CD4-positive, alpha-beta T cell (primary cell): Measurements from ENCODE around the gene RRM2. TPM values are rescaled to one million over a fixed set of nuclear protein-coding genes. Genes with fewer than 3 reads are reported as not detected.
A peak's percentile ranks its signal among the peaks of the same experiment; 100 is the strongest.

Experiments used
- ATAC-seq: fragments of 200-7000 bp; cut with Tn5 transposase; one replicate; pipeline ENCODE4 v1.10.0; 2022; ENCODE audit warnings: mild to moderate bottlenecking; ENCODE audit not compliant: poor library complexity
- CTCF ChIA-PET: fragments of 350-600 bp; sonication (Branson Sonifier 250); formaldehyde crosslinking; loops from one replicate; lab custom pipeline; 2021; ENCODE audit warnings: antibody characterized with exemption, inconsistent platforms; lab: Charles Lee
- POLR2A ChIA-PET: fragments of 350-600 bp; sonication (Branson Sonifier 250); formaldehyde crosslinking; loops from one replicate; lab custom pipeline; 2021; ENCODE audit warnings: antibody characterized with exemption, inconsistent platforms; lab: Charles Lee
- DNase-seq, 14 experiments: peaks; one replicate each; pipeline ENCODE4 v3.0.0-alpha.2; 2013 to 2020; ENCODE audit warnings: mixed read lengths in 2 of 14
- H3K27ac ChIP-seq, 2 donors: one replicate each; pipeline versions ENCODE4 v1.5.1 to v1.7.0; 2013; ENCODE audit warnings: low read length in 2 of 2, low read depth in 1 of 2, mild to moderate bottlenecking in 1 of 2
- H3K27me3 ChIP-seq, 2 experiments: 1 replicate in 1 of 2; 2 replicates in 1 of 2; pipeline versions ENCODE4 v1.6.1 to v1.7.0; 2013; ENCODE audit warnings: low read length in 2 of 2, control low read depth in 1 of 2, mild to moderate bottlenecking in 1 of 2, moderate library complexity in 1 of 2; ENCODE audit not compliant: insufficient read depth in 2 of 2, control insufficient read depth in 1 of 2
- H3K36me3 ChIP-seq: one replicate; pipeline ENCODE4 v1.6.1; 2013; ENCODE audit warnings: low read length, control low read depth; ENCODE audit not compliant: insufficient read depth
- H3K4me1 ChIP-seq: one replicate; pipeline ENCODE4 v1.6.1; 2013; ENCODE audit warnings: low read length, control low read depth; ENCODE audit not compliant: insufficient read depth
- H3K4me3 ChIP-seq: one replicate; pipeline ENCODE4 v1.5.1; 2013; ENCODE audit warnings: mild to moderate bottlenecking, low read length, moderate library complexity
- H3K9me3 ChIP-seq, 2 experiments: 1 replicate in 1 of 2; 2 replicates in 1 of 2; pipeline versions ENCODE4 v1.6.1 to v1.7.0; 2013; ENCODE audit warnings: low read length in 2 of 2, mild to moderate bottlenecking in 2 of 2, control low read depth in 1 of 2, moderate library complexity in 1 of 2; ENCODE audit not compliant: control insufficient read depth in 1 of 2, insufficient read depth in 1 of 2
- H3K27ac Mint-ChIP-seq: one replicate; pipeline ENCODE4 v1.8.0; 2020; ENCODE audit warnings: mixed read lengths
- H3K27me3 Mint-ChIP-seq: one replicate; pipeline ENCODE4 v1.8.0; 2021; ENCODE audit warnings: mixed read lengths
- H3K36me3 Mint-ChIP-seq: one replicate; pipeline ENCODE4 v1.8.0; 2021; ENCODE audit warnings: low read depth, mixed read lengths
- H3K4me1 Mint-ChIP-seq: one replicate; pipeline ENCODE4 v1.8.0; 2021; ENCODE audit warnings: low read depth, mixed read lengths
- H3K4me3 Mint-ChIP-seq: one replicate; pipeline ENCODE4 v1.8.0; 2020; ENCODE audit warnings: mild to moderate bottlenecking, mixed read lengths
- H3K9me3 Mint-ChIP-seq: one replicate; pipeline ENCODE4 v1.8.0; 2020; ENCODE audit warnings: mixed read lengths
- intact Hi-C, 2 experiments: fragments of 100-400 bp; cut with DNase I in 1 of 2; cut with micrococcal nuclease in 1 of 2; formaldehyde crosslinking; loops; one replicate each; pipeline versions ENCODE4 v1.15.1 to v1.9.0; 2023 to 2025; cut with DNase I, micrococcal nuclease
- total RNA-seq, 174 experiments: library from RNA in 2 of 174; stranded (reverse) in 2 of 174; gene quantifications; one replicate each; pipeline ENCODE4 v1.2.3 and lab custom pipeline; 2021 to 2026
- TF ChIP-seq, protein P1 (sequence below): fragments of 200-600 bp; IDR thresholded peaks from one replicate; pipeline ENCODE4 v1.8.0; 2022; ENCODE audit warnings: antibody characterized with exemption, mild to moderate bottlenecking

Gene RRM2
- total RNA-seq, 2 experiments from 2014 or later = 1.4 to 1.6 TPM

DNA sequence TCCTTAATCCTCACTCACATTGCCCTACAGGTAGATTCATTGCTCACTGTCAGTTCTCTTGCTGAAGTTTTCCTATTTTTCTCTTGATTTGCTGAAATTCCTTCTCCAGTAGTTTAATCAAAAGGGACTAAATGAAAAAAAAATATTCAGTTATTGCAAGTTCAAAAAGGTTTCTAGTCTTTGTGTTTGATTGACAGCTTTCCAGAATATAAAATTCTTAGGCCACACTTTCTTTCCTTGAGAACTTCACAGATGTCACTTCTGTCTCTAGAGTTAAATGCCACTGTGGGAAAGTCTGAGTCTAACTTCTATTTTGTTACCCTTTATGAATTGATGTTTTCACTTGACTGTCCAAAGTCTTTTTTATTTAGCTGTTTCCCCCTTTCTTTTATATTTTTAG lies 25.7 kb downstream of the RRM2 start:
- no peaks in the 10 kb centered on the region for H3K9me3 ChIP-seq
- TF ChIP-seq, protein P1, sequence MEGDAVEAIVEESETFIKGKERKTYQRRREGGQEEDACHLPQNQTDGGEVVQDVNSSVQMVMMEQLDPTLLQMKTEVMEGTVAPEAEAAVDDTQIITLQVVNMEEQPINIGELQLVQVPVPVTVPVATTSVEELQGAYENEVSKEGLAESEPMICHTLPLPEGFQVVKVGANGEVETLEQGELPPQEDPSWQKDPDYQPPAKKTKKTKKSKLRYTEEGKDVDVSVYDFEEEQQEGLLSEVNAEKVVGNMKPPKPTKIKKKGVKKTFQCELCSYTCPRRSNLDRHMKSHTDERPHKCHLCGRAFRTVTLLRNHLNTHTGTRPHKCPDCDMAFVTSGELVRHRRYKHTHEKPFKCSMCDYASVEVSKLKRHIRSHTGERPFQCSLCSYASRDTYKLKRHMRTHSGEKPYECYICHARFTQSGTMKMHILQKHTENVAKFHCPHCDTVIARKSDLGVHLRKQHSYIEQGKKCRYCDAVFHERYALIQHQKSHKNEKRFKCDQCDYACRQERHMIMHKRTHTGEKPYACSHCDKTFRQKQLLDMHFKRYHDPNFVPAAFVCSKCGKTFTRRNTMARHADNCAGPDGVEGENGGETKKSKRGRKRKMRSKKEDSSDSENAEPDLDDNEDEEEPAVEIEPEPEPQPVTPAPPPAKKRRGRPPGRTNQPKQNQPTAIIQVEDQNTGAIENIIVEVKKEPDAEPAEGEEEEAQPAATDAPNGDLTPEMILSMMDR = no peak
- CTCF ChIA-PET = interaction anchor here (1.0 kb wide), 1 partner anchor 261 kb away, joined by 3 read pairs; no protein-coding TSS in a partner anchor
- no peaks in the 10 kb centered on the region for H3K9me3 Mint-ChIP-seq
- H3K27me3 Mint-ChIP-seq = no peaks in the 10 kb centered on the region
- DNase-seq (no peak), ATAC-seq (no peak)
- POLR2A ChIA-PET = no interaction called here
- H3K27me3 ChIP-seq = no peaks in the 10 kb centered on the region
- H3K36me3 Mint-ChIP-seq = no peaks in the 10 kb centered on the region
- no peak overlapping the region for H3K4me3 Mint-ChIP-seq
- intact Hi-C loops = no loop called here
- H3K27ac ChIP-seq = no peak overlapping the region
- peaks cover 12% of the 10 kb centered on the region for H3K4me1 Mint-ChIP-seq
- H3K4me3 ChIP-seq = no peak overlapping the region
- no peak overlapping the region for H3K27ac Mint-ChIP-seq
- no peaks in the 10 kb centered on the region for H3K36me3 ChIP-seq
- peaks cover 8% of the 10 kb centered on the region for H3K4me1 ChIP-seq

- Mint-ChIP-seq H3K27ac (peak overlapping the region; percentile 40), H3K27me3 (no peaks in the 10 kb centered on the region), H3K4me1 (peaks cover 12% of the 10 kb centered on the region), H3K4me3 (no peak overlapping the region), H3K36me3 (no peaks in the 10 kb centered on the region), H3K9me3 (no peaks in the 10 kb centered on the region)
- CTCF ChIA-PET = no interaction called here
- no peak for DNase-seq
- no peak for ATAC-seq
- Histone ChIP-seq H3K36me3 (no peaks in the 10 kb centered on the region), H3K27me3 (no peaks in the 10 kb centered on the region), H3K4me3 (no peak overlapping the region), H3K27ac (no peak overlapping the region), H3K4me1 (peaks cover 8% of the 10 kb centered on the region), H3K9me3 (no peaks in the 10 kb centered on the region)
- TF ChIP-seq, protein P1 = no peak
- POLR2A ChIA-PET = no interaction called here
- intact Hi-C loops = no loop called here
These were observed 27.1 kb downstream of the RRM2 start for GRCh38 chr2:10149635-10150034.

DNA sequence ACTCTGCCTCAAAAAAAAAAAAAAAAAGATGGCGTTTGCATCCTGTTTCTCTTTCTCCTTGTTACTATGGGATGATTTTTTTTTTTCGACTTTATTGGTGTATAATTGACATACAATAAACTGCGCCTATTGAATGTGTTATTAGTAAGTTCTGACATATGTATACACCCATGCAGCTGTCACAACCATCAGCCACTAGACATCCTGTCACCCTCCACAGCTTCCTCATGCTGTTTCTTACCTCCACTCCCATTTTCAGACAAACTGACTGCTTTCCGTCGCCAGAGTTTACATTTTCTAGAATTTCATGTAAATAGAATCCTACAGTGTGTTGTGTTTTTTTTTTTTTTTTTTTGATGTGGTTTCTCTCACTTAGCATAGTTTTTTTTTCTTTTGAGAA lies 27.9 kb downstream of the RRM2 start:
- H3K27ac Mint-ChIP-seq = no peak overlapping the region
- TF ChIP-seq, protein P1 = no peak
- ATAC-seq (peak; percentile 60), DNase-seq (peak in 3 of 14 experiments; percentile 14 to 26 (median 22))
- Histone ChIP-seq H3K27ac (no peak overlapping the region), H3K4me1 (peaks cover 8% of the 10 kb centered on the region), H3K36me3 (no peaks in the 10 kb centered on the region), H3K9me3 (no peaks in the 10 kb centered on the region), H3K27me3 (no peaks in the 10 kb centered on the region), H3K4me3 (no peak overlapping the region)
- H3K27me3 Mint-ChIP-seq = no peaks in the 10 kb centered on the region
- no peaks in the 10 kb centered on the region for H3K36me3 Mint-ChIP-seq
- peak overlapping the region; percentile 7 for H3K4me3 Mint-ChIP-seq
- intact Hi-C loops = no loop called here
- CTCF ChIA-PET = no interaction called here
- no peaks in the 10 kb centered on the region for H3K9me3 Mint-ChIP-seq
- POLR2A ChIA-PET = interaction anchor here (0.6 kb wide), 1 partner anchor 231 kb away, joined by 4 read pairs; no protein-coding TSS in a partner anchor
- peaks cover 12% of the 10 kb centered on the region for H3K4me1 Mint-ChIP-seq
